D721Med (cell line): ENCODE data around the gene SSTR1.

ENCODE experiments used
- DNase-seq: peaks from one replicate; pipeline ENCODE4 v3.0.0; 2011; ENCODE audit warnings: low spot score; ENCODE audit not compliant: insufficient read length
- FAIRE-seq: peaks from 2 replicates; lab custom pipeline; 2011; peaks lifted over from hg19 to GRCh38; lab: Jason Lieb, UNC
- CTCF ChIP-seq: IDR thresholded peaks from 2 replicates; pipeline ENCODE4 v1.5.1; 2012; ENCODE audit warnings: mild to moderate bottlenecking, control low read depth; ENCODE audit not compliant: insufficient read depth; ENCODE audit errors: missing control alignments

The SSTR1 gene

DNA sequence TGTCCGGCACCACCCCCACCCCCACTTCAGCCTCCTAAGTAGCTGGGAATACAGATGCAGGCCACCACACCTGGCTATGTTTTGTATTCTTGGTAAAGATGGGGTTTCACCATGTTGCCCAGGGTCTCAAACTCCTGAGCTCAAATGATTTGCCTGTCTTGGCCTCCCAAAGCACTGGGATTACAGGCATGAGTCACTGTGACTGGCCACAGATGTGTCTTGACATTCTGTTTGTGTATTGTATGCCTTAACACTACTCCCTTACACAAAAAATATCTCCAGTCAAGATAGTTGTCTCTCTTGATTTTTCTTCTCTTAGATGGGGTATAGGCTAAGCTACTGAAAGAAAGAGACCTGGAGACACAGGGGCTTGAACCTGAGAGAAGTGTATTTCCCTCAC lies 30.6 kb downstream of the SSTR1 start:
- TF ChIP-seq CTCF: no peak
- FAIRE-seq (no peak), DNase-seq (no peak)

DNA sequence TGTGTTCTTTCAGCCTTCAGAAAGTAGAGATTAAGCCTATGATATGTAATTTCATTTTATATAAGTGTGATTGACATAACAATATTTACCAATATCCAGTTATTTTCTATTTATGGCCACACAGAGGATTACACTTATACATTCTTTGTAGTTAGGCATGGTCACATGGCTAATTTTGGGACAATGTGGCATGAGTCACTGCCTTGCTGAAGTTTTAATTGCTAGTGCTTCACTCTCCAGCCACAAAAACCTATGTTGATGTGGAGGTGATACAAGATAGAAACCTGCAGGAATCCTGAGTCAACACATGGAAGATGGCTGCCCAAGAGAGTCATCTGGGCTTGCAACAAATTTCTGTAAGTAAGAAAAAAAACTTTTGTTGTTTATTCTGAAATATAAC lies 31.2 kb downstream of the SSTR1 start:
- no peak for TF ChIP-seq CTCF
- DNase-seq (no peak), FAIRE-seq (no peak)

GRCh38 chr14:38243696-38244240 lies 36.1 kb downstream of the SSTR1 start:
- FAIRE-seq (no peak), DNase-seq (no peak)
- TF ChIP-seq CTCF: no peak

GRCh38 chr14:38248321-38249028 lies 40.8 kb downstream of the SSTR1 start:
- FAIRE-seq (no peak), DNase-seq (no peak)
- TF ChIP-seq CTCF: no peak

- FAIRE-seq: no peak
- no peak for DNase-seq
- no peak for TF ChIP-seq CTCF
Measured at GRCh38 chr14:38250331-38250730, 42.6 kb downstream of the SSTR1 start.

- no peak for FAIRE-seq
- no peak for TF ChIP-seq CTCF
- no peak for DNase-seq
Measured at GRCh38 chr14:38252066-38252710, 44.5 kb downstream of the SSTR1 start.

- DNase-seq: no peak
- no peak for FAIRE-seq
- no peak for TF ChIP-seq CTCF
Measured at GRCh38 chr14:38253676-38254075, 46.0 kb downstream of the SSTR1 start.
